Measurements from ENCODE around the gene ZFC3H1. TPM values are rescaled to one million over a fixed set of nuclear protein-coding genes. Genes with fewer than 3 reads are reported as not detected.
A peak's percentile ranks its signal among the peaks of the same experiment; 100 is the strongest.

The ZFC3H1 gene
- total and polyA plus RNA-seq, 2 of the 13 experiments (the other 11 are each of a cell fraction or from before 2014, with no cell fraction given) = 17.1 to 38.3 TPM

GRCh38 chr12:71646512-71646911 lies 17.1 kb downstream of the ZFC3H1 start:
- H2AFZ ChIP-seq (ENCODE audit: low read length) = no peak overlapping the region
- no peak overlapping the region for H3K9ac ChIP-seq (ENCODE audit: insufficient read depth, low read depth, low read length)
- BruUV-seq (replicated peaks) = no TSS peak
- FAIRE-seq (no peak), DNase-seq (ENCODE audit: low spot score) (no peak), ATAC-seq (no peak)
- CTCF ChIA-PET (ENCODE audit: low intra/inter-chr PET ratio, low total read pairs) = no interaction called here
- peaks cover 4 to 57% of the 10 kb centered on the region in 2 experiments for H3K36me3 ChIP-seq (replicated peaks in 1 of 2; ENCODE audit: control insufficient read depth in 1 of 2, insufficient read depth in 2 of 2, low read length in 2 of 2)
- no peak overlapping the region for H3K27ac ChIP-seq (ENCODE audit: extremely low read length, insufficient read depth, low read length)
- no peaks in the 10 kb centered on the region; a peak in 1 of 5 replicates for H3K27me3 ChIP-seq (ENCODE audit: control insufficient read depth in 1 of 2, insufficient read depth in 2 of 2, low read length in 2 of 2)
- no peaks in the 10 kb centered on the region for H3K4me1 ChIP-seq (ENCODE audit: insufficient read depth, low read length)
- TF ChIP-seq HNRNPUL1 (IDR thresholded peaks at IDR 0.05; ENCODE audit: low read depth, low read length) (no peak), ZNF121 (CRISPR knock-in tag; IDR thresholded peaks at IDR 0.05) (peak; percentile 74)
- POLR2A ChIA-PET = interaction anchor here (1.4 kb wide), 1 partner anchor 100 kb away, joined by 4 read pairs; no protein-coding TSS in a partner anchor
- H3K9me3 ChIP-seq (ENCODE audit: low read length) = no peaks in the 10 kb centered on the region
- H3K79me2 ChIP-seq (ENCODE audit: insufficient read depth, low read length) = peaks cover 20% of the 10 kb centered on the region
- H4K20me1 ChIP-seq (ENCODE audit: insufficient read depth, low read length) = no peaks in the 10 kb centered on the region; the same call in 1 of the 2 replicates
- in situ Hi-C loops (cut with HindIII; ENCODE audit: extremely low pct_ligation_motif_present, low pct_unique_long_range_greater_than_20kb) (no loop called here), intact Hi-C loops (cut with micrococcal nuclease; ENCODE audit: unreplicated experiment) (no loop called here)
- H3K4me2 ChIP-seq (ENCODE audit: low read depth, low read length) = no peak overlapping the region
- 98% methylated on average over 3 of the region's 3 CpGs for WGBS (ENCODE audit: low lambda C conversion rate)
- no peak overlapping the region for H3K4me3 ChIP-seq (replicated peaks in 1 of 3; ENCODE audit: insufficient read depth in 1 of 3, low read depth in 2 of 3, low read length in 3 of 3)

- intact Hi-C loops (cut with micrococcal nuclease; ENCODE audit: unreplicated experiment) (no loop called here), in situ Hi-C loops (cut with HindIII; ENCODE audit: extremely low pct_ligation_motif_present, low pct_unique_long_range_greater_than_20kb) (no loop called here)
- CTCF ChIA-PET (ENCODE audit: low intra/inter-chr PET ratio, low total read pairs) = no interaction called here
- H3K79me2 ChIP-seq (ENCODE audit: insufficient read depth, low read length) = peaks cover 7% of the 10 kb centered on the region
- POLR2A ChIA-PET = interaction anchor here (1.4 kb wide), 1 partner anchor 102 kb away, joined by 4 read pairs; no protein-coding TSS in a partner anchor
- no TSS peak for BruUV-seq (replicated peaks)
- H3K4me2 ChIP-seq (ENCODE audit: low read depth, low read length) = no peak overlapping the region
- no peak for DNase-seq (ENCODE audit: low spot score)
- no peaks in the 10 kb centered on the region; a peak in 1 of 5 replicates for H3K27me3 ChIP-seq (ENCODE audit: control insufficient read depth in 1 of 2, insufficient read depth in 2 of 2, low read length in 2 of 2)
- no peak overlapping the region for H3K4me3 ChIP-seq (replicated peaks in 1 of 3; ENCODE audit: insufficient read depth in 1 of 3, low read depth in 2 of 3, low read length in 3 of 3)
- no peak for FAIRE-seq
- no peaks in the 10 kb centered on the region for H3K4me1 ChIP-seq (ENCODE audit: insufficient read depth, low read length)
- no peak overlapping the region for H3K9ac ChIP-seq (ENCODE audit: insufficient read depth, low read depth, low read length)
- H3K27ac ChIP-seq (ENCODE audit: extremely low read length, insufficient read depth, low read length) = no peak overlapping the region
- WGBS (ENCODE audit: low lambda C conversion rate) = 98% methylated on average over 3 of the region's 3 CpGs
- H3K36me3 ChIP-seq (replicated peaks in 1 of 2; ENCODE audit: control insufficient read depth in 1 of 2, insufficient read depth in 2 of 2, low read length in 2 of 2) = peaks cover 10 to 61% of the 10 kb centered on the region in 2 experiments
- no peaks in the 10 kb centered on the region; the same call in 1 of the 2 replicates for H4K20me1 ChIP-seq (ENCODE audit: insufficient read depth, low read length)
- ATAC-seq = no peak
- no peaks in the 10 kb centered on the region for H3K9me3 ChIP-seq (ENCODE audit: low read length)
- no peak overlapping the region for H2AFZ ChIP-seq (ENCODE audit: low read length)
- TF ChIP-seq LRRFIP1 (CRISPR knock-in tag; conservative IDR thresholded peaks at IDR 0.05) = no peak
- no peak for TF ChIP-seq MAF1 (CRISPR knock-in tag; IDR thresholded peaks at IDR 0.05; ENCODE audit: borderline replicate concordance)
- no peak for TF ChIP-seq PHF20 (CRISPR knock-in tag; IDR thresholded peaks at IDR 0.05)
- TF ChIP-seq ZNF382 (CRISPR knock-in tag; IDR thresholded peaks at IDR 0.05; ENCODE audit: borderline replicate concordance) = no peak
- no peak for TF ChIP-seq ZNF790 (CRISPR knock-in tag; IDR thresholded peaks at IDR 0.05; ENCODE audit: borderline replicate concordance)
- TF ChIP-seq MNT (IDR thresholded peaks at IDR 0.05) = no peak
- no peak for TF ChIP-seq LCORL (IDR thresholded peaks at IDR 0.05)
- TF ChIP-seq LCORL (CRISPR knock-in tag; IDR thresholded peaks at IDR 0.05) = no peak
- TF ChIP-seq ZNF34 (CRISPR knock-in tag; IDR thresholded peaks at IDR 0.05; ENCODE audit: borderline replicate concordance) = no peak
- TF ChIP-seq ZFYVE20 (CRISPR knock-in tag; IDR thresholded peaks at IDR 0.05; ENCODE audit: borderline replicate concordance, low read depth) = no peak
- no peak for TF ChIP-seq TFDP1 (CRISPR knock-in tag; IDR thresholded peaks at IDR 0.05; ENCODE audit: borderline replicate concordance)
- no peak for TF ChIP-seq ZNF496 (CRISPR knock-in tag; IDR thresholded peaks at IDR 0.05; ENCODE audit: insufficient replicate concordance)
These were observed 18.4 kb downstream of the ZFC3H1 start for GRCh38 chr12:71645268-71645667.

Data from HepG2 (cell line).